Measurements from ENCODE around the gene ZW10. TPM values are rescaled to one million over a fixed set of nuclear protein-coding genes. Genes with fewer than 3 reads are reported as not detected.

ZW10 gene
- total and polyA plus RNA-seq, 2 of the 13 experiments (the other 11 are each of a cell fraction or from before 2014, with no cell fraction given), result 5.8 to 31.3 TPM

DNA sequence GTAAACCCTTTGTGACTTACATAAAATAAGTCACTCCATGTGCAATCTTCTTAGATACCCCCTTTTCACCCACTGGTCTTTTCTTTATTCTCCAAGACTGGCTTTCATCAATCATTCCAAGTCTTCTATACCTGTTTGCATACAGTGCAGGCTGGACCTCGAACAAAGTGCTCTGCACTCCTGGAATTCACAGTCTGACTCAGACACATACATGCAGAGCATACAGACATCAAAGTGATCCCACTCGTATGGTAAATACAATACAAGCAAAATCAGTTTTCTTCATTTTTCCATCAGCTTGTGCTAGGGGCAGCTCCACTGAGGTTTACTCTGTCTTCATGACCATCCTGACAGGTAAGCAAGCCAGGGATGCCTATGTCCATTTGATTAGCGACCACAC is 50.6 kb downstream of the ZW10 start (continued):
- peak; percentile 66 for TF ChIP-seq TEAD3 (CRISPR knock-in tag; optimal IDR thresholded peaks at IDR 0.05; ENCODE audit: borderline replicate concordance)
- TF ChIP-seq GFI1 (CRISPR knock-in tag; IDR thresholded peaks at IDR 0.05; ENCODE audit: borderline replicate concordance), result peak; percentile 83; the same call in 1 of the 2 replicates
- no peak for TF ChIP-seq ETV5 (CRISPR knock-in tag; IDR thresholded peaks at IDR 0.05; ENCODE audit: borderline replicate concordance)
- TF ChIP-seq GPN1 (CRISPR knock-in tag; IDR thresholded peaks at IDR 0.05; ENCODE audit: borderline replicate concordance), result no peak
- TF ChIP-seq HOXA3 (CRISPR knock-in tag; IDR thresholded peaks at IDR 0.05), result no peak
- TF ChIP-seq CREB3 (CRISPR knock-in tag; IDR thresholded peaks at IDR 0.05), result no peak
- TF ChIP-seq ZNF605 (CRISPR knock-in tag; IDR thresholded peaks at IDR 0.05), result no peak
- peak; percentile 56; the same call in 1 of the 2 replicates for TF ChIP-seq TCF7 (IDR thresholded peaks at IDR 0.05; ENCODE audit: low read depth)
- TF ChIP-seq ZNF33B (CRISPR knock-in tag; IDR thresholded peaks at IDR 0.05), result no peak
- TF ChIP-seq TRAFD1 (CRISPR knock-in tag; IDR thresholded peaks at IDR 0.05; ENCODE audit: borderline replicate concordance), result no peak
- TF ChIP-seq NBN (conservative IDR thresholded peaks at IDR 0.05), result no peak
- TF ChIP-seq ZNF564 (CRISPR knock-in tag; IDR thresholded peaks at IDR 0.05), result no peak
- TF ChIP-seq ZNF136 (CRISPR knock-in tag; IDR thresholded peaks at IDR 0.05; ENCODE audit: low read depth), result no peak
- peak; percentile 55; the same call in 1 of the 2 replicates for TF ChIP-seq BCL6 (CRISPR knock-in tag; IDR thresholded peaks at IDR 0.05)
- TF ChIP-seq ZNF569 (CRISPR knock-in tag; IDR thresholded peaks at IDR 0.05; ENCODE audit: borderline replicate concordance), result no peak
- TF ChIP-seq FOSL1 (CRISPR knock-in tag; IDR thresholded peaks at IDR 0.05; ENCODE audit: borderline replicate concordance), result no peak
- TF ChIP-seq FOSL2 (CRISPR knock-in tag; IDR thresholded peaks at IDR 0.05), result peak; percentile 58
- TF ChIP-seq FOXA3 (CRISPR knock-in tag; IDR thresholded peaks at IDR 0.05), result 0 out of 2 replicates have a peak, but pooled peaks have one; percentile 7
- TF ChIP-seq, protein P1, sequence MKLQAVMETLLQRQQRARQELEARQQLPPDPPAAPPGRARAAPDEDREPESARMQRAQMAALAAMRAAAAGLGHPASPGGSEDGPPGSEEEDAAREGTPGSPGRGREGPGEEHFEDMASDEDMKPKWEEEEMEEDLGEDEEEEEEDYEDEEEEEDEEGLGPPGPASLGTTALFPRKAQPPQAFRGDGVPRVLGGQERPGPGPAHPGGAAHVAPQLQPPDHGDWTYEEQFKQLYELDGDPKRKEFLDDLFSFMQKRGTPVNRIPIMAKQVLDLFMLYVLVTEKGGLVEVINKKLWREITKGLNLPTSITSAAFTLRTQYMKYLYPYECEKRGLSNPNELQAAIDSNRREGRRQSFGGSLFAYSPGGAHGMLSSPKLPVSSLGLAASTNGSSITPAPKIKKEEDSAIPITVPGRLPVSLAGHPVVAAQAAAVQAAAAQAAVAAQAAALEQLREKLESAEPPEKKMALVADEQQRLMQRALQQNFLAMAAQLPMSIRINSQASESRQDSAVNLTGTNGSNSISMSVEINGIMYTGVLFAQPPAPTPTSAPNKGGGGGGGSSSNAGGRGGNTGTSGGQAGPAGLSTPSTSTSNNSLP (IDR thresholded peaks at IDR 0.05; ENCODE audit: low read depth, low read length), result peak; percentile 46; the same call in 1 of the 2 replicates
- 0 out of 2 replicates have a peak, but pooled peaks have one; percentile 11 for TF ChIP-seq MAFF (IDR thresholded peaks at IDR 0.05; ENCODE audit: low read depth, low read length)
- no peak for TF ChIP-seq SOX6 (IDR thresholded peaks at IDR 0.05)
- no peak for TF ChIP-seq SOX6 (CRISPR knock-in tag; IDR thresholded peaks at IDR 0.05)
- TF ChIP-seq, protein P2, sequence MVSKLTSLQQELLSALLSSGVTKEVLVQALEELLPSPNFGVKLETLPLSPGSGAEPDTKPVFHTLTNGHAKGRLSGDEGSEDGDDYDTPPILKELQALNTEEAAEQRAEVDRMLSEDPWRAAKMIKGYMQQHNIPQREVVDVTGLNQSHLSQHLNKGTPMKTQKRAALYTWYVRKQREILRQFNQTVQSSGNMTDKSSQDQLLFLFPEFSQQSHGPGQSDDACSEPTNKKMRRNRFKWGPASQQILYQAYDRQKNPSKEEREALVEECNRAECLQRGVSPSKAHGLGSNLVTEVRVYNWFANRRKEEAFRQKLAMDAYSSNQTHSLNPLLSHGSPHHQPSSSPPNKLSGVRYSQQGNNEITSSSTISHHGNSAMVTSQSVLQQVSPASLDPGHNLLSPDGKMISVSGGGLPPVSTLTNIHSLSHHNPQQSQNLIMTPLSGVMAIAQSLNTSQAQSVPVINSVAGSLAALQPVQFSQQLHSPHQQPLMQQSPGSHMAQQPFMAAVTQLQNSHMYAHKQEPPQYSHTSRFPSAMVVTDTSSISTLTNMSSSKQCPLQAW (CRISPR knock-in tag; IDR thresholded peaks at IDR 0.05), result no peak
- TF ChIP-seq DR1 (CRISPR knock-in tag; IDR thresholded peaks at IDR 0.05), result no peak
- no peak for TF ChIP-seq ZNF629 (CRISPR knock-in tag; conservative IDR thresholded peaks at IDR 0.05)
- TF ChIP-seq ZBTB43 (CRISPR knock-in tag; conservative IDR thresholded peaks at IDR 0.05), result no peak

All from HepG2 (cell line).